RCC 7860 (cell line): ENCODE data around the gene PRDM16.

Experiments used
- DNase-seq: peaks from one replicate; pipeline ENCODE4 v3.0.0-alpha.2; 2015; ENCODE audit warnings: low spot score
- FAIRE-seq: peaks from 2 replicates; lab custom pipeline; 2012; peaks lifted over from hg19 to GRCh38; lab: Jason Lieb, UNC

The PRDM16 gene

GRCh38 chr1:3053366-3053980, 15.5 kb upstream of the PRDM16 start:
- no peak for DNase-seq
- FAIRE-seq, result no peak

- DNase-seq (no peak), FAIRE-seq (no peak)
Observed at GRCh38 chr1:3053986-3054385, 15.0 kb upstream of the PRDM16 start.

- no peak for DNase-seq
- FAIRE-seq, result no peak
Observed at GRCh38 chr1:3054474-3054873, 14.5 kb upstream of the PRDM16 start.

GRCh38 chr1:3055051-3055450, 14.0 kb upstream of the PRDM16 start:
- no peak for FAIRE-seq

GRCh38 chr1:3056641-3057040, 12.4 kb upstream of the PRDM16 start:
- no peak for FAIRE-seq
- DNase-seq, result no peak

More at GRCh38 chr1:3055051-3055450, 14.0 kb upstream of the PRDM16 start:
- no peak for DNase-seq

- no peak for DNase-seq
- FAIRE-seq, result no peak
Observed at GRCh38 chr1:3058263-3059030, 10.6 kb upstream of the PRDM16 start.

GRCh38 chr1:3060127-3060526, 8.9 kb upstream of the PRDM16 start:
- DNase-seq (no peak), FAIRE-seq (no peak)

GRCh38 chr1:3060601-3061551, 8.1 kb upstream of the PRDM16 start:
- DNase-seq (no peak), FAIRE-seq (no peak)

GRCh38 chr1:3061566-3061965, 7.4 kb upstream of the PRDM16 start:
- no peak for FAIRE-seq
- DNase-seq, result no peak

- DNase-seq, result no peak
- FAIRE-seq, result no peak
Observed at GRCh38 chr1:3061981-3062615, 6.9 kb upstream of the PRDM16 start.

GRCh38 chr1:3062616-3063378, 6.2 kb upstream of the PRDM16 start:
- FAIRE-seq (no peak), DNase-seq (no peak)

GRCh38 chr1:3063379-3064295, 5.4 kb upstream of the PRDM16 start:
- FAIRE-seq, result no peak
- DNase-seq, result no peak

- no peak for FAIRE-seq
- DNase-seq, result no peak
Observed at GRCh38 chr1:3064296-3064850, 4.6 kb upstream of the PRDM16 start.

- FAIRE-seq (no peak), DNase-seq (no peak)
Observed at GRCh38 chr1:3064901-3065300, 4.1 kb upstream of the PRDM16 start.

- no peak for FAIRE-seq
Observed at GRCh38 chr1:3065396-3065795, 3.6 kb upstream of the PRDM16 start.

GRCh38 chr1:3065797-3066196, 3.2 kb upstream of the PRDM16 start:
- FAIRE-seq (no peak), DNase-seq (no peak)

More at GRCh38 chr1:3065396-3065795, 3.6 kb upstream of the PRDM16 start:
- no peak for DNase-seq

GRCh38 chr1:3066250-3066711, 2.7 kb upstream of the PRDM16 start:
- DNase-seq, result no peak
- FAIRE-seq, result no peak

- FAIRE-seq (no peak), DNase-seq (no peak)
Observed at GRCh38 chr1:3066826-3067225, 2.2 kb upstream of the PRDM16 start.

GRCh38 chr1:3067301-3067670, 1.7 kb upstream of the PRDM16 start:
- DNase-seq (no peak), FAIRE-seq (no peak)
